Activated T-cell treated with anti-CD3 and anti-CD28 coated beads, Interleukin-2, amount 50 U/mL, for 72 hours (primary cell): ENCODE measurements around the gene NEAT1. TPM values are rescaled to one million over a fixed set of nuclear protein-coding genes. Genes with fewer than 3 reads are reported as not detected.

Experiments used
- ATAC-seq, 2 donors: fragments of 150-1000 bp; cut with Tn5 transposase; replicated peaks in 1 of 2; 2 replicates each; pipeline ENCODE4 v1.10.0; 2021; ENCODE audit warnings: moderate library complexity in 2 of 2, mild to moderate bottlenecking in 1 of 2
- DNase-seq, 2 donors: peaks; one replicate each; pipeline ENCODE4 v3.0.0; 2021 to 2022; ENCODE audit warnings: mixed read lengths in 1 of 2
- H3K27ac Mint-ChIP-seq: one replicate; pipeline ENCODE4 v1.8.0; 2022; ENCODE audit warnings: mild to moderate bottlenecking, moderate library complexity, mixed read lengths
- H3K27me3 Mint-ChIP-seq: one replicate; pipeline ENCODE4 v1.8.0; 2022; ENCODE audit warnings: low read depth, mixed read lengths
- H3K36me3 Mint-ChIP-seq, 2 donors: one replicate each; pipeline ENCODE4 v1.8.0; 2022; ENCODE audit warnings: mixed read lengths in 2 of 2, mild to moderate bottlenecking in 1 of 2; ENCODE audit not compliant: insufficient read depth in 2 of 2
- H3K4me1 Mint-ChIP-seq: one replicate; pipeline ENCODE4 v1.8.0; 2022; ENCODE audit warnings: low read depth, mixed read lengths
- H3K4me3 Mint-ChIP-seq, 2 donors: one replicate each; pipeline ENCODE4 v1.8.0; 2022; ENCODE audit warnings: mild to moderate bottlenecking in 2 of 2, mixed read lengths in 2 of 2, moderate library complexity in 2 of 2
- H3K9me3 Mint-ChIP-seq, 2 donors: one replicate each; pipeline ENCODE4 v1.8.0; 2022; ENCODE audit warnings: mixed read lengths in 2 of 2
- total RNA-seq, 2 donors: library from RNA; stranded (reverse); gene quantifications; one replicate each; pipeline ENCODE4 v1.2.3, GENCODE V29; 2022

The NEAT1 gene
- total RNA-seq, result 1,000 to 10,000 TPM in 1 of 2 donors, 100 to 1,000 TPM in 1; 678 to 1,151 TPM

DNA sequence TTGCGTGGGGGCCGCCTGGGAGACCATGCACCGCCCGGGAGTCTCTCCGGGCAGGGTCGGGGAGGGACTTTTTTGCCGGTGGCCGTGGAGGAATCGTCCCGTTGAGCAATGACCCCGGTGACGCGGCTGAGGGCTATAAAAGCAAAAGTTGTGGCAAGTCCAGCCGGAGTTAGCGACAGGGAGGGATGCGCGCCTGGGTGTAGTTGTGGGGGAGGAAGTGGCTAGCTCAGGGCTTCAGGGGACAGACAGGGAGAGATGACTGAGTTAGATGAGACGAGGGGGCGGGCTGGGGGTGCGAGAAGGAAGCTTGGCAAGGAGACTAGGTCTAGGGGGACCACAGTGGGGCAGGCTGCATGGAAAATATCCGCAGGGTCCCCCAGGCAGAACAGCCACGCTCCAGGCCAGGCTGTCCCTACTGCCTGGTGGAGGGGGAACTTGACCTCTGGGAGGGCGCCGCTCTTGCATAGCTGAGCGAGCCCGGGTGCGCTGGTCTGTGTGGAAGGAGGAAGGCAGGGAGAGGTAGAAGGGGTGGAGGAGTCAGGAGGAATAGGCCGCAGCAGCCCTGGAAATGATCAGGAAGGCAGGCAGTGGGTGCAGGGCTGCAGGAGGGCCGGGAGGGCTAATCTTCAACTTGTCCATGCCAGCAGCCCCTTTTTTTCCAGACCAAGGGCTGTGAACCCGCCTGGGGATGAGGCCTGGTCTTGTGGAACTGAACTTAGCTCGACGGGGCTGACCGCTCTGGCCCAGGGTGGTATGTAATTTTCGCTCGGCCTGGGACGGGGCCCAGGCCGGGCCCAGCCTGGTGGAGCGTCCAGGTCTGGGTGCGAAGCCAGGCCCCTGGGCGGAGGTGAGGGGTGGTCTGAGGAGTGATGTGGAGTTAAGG, at the start of gene NEAT1:
Gene NEAT1 (plus strand): TSS at position 166 of the 883 bp plus-strand sequence.
- H3K27ac Mint-ChIP-seq, result peak within 1 kb of the TSS; percentile 100
- H3K4me1 Mint-ChIP-seq, result peaks cover 53% of the 10 kb centered on the region
- peaks cover 0 to 2% of the 10 kb centered on the region in 2 donors for H3K9me3 Mint-ChIP-seq
- H3K27me3 Mint-ChIP-seq, result no peaks in the 10 kb centered on the region
- ATAC-seq, result peak; percentile 6 to 19
- H3K36me3 Mint-ChIP-seq, result peaks cover 49% of the 10 kb centered on the region in 2 donors
- peak within 1 kb of the TSS; percentile 88 to 99 for H3K4me3 Mint-ChIP-seq
- peak; percentile 95 to 98 for DNase-seq

DNA sequence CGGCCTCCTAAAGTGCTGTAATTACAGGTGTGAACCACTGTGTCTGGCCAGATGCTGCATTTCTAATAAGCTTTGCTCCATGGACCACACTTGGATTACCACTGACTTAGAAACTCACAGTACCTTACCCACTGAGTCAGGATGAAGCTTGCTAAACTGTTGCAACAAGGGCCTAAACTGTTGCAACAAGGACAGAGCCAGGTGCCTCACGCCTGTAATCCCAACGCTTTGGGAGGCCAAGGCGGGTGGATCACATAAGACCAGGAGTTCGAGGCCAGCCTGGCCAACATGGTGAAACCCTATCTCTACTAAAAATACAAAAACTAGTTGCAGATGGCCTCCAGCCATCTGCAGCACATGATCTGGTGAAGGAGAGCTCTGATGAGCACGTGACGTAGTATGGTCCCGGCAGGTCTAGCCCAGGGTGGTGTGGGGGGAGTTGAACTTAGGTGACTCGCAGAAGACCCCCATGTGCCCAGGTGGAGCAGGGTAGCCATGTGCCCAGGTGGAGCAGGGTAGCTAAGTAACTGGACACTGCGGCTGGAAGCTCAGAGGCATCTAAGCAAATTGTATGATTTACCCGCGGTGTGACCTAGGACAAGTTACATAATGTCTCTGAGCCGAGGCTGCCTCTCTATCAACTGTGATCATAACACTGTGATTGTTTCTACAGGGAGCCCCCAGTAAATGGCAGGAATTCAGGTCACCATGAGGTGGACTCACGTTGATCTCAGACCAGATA, 48.6 kb upstream of the NEAT1 start:
- H3K4me1 Mint-ChIP-seq, result no peaks in the 10 kb centered on the region
- H3K9me3 Mint-ChIP-seq, result no peaks in the 10 kb centered on the region
- DNase-seq (no peak), ATAC-seq (no peak)
- no peak overlapping the region for H3K27ac Mint-ChIP-seq
- no peaks in the 10 kb centered on the region for H3K36me3 Mint-ChIP-seq
- no peaks in the 10 kb centered on the region for H3K27me3 Mint-ChIP-seq
- no peak overlapping the region for H3K4me3 Mint-ChIP-seq

DNA sequence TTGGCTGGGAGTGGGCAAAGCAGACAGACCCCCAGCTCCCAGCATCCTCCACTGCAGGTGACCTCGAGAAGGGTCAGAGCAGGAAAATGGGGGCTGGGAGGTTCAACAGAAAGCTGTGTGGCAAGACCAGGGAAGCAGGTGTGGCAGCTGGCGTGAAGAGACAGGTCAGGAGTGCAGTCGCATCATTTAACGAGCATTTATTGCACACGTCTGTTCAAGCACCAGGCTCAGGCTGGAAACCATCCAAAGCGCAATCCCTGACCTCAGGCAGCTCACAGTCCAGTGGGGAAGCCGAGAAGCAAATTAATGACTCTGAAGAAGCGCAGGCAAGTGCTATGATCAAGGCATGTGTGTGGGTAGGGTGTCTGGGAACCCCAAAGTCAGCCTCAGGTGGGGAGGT, 47.6 kb upstream of the NEAT1 start:
- H3K27me3 Mint-ChIP-seq, result no peaks in the 10 kb centered on the region
- H3K4me1 Mint-ChIP-seq, result no peaks in the 10 kb centered on the region
- H3K27ac Mint-ChIP-seq, result no peak overlapping the region
- no peaks in the 10 kb centered on the region for H3K36me3 Mint-ChIP-seq
- H3K9me3 Mint-ChIP-seq, result no peaks in the 10 kb centered on the region
- DNase-seq, result no peak
- ATAC-seq, result no peak
- no peak overlapping the region for H3K4me3 Mint-ChIP-seq

DNA sequence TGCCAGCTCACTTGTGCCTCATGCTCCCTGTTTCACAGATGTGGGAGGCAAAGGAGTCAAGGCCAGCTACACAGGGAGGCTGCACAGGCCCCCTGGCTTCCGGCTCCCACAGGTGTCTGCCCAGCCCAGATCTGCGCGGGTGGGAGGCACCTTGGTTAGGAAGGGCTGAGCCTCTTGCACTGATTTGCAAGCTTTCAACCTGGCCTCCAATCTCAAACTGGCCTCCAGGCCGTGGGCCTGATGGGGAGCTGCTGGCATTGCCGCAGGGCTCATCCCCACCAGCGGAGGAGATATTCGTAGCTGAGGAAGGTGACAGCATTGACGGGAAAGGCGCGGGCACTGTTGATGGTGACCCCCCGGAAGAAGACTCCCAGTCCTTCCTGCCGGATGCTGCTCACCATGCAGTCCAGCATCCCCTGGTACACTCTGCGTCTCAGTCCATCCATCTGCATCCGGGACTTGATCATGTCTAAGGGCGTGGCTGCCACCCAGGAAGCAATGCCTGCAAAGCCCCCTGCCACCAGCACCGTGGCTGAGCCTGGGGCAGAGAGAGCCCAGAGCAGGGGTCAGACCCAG, 46.4 kb upstream of the NEAT1 start:
- H3K27ac Mint-ChIP-seq, result no peak overlapping the region
- no peaks in the 10 kb centered on the region for H3K36me3 Mint-ChIP-seq
- no peaks in the 10 kb centered on the region for H3K27me3 Mint-ChIP-seq
- peaks cover 8% of the 10 kb centered on the region for H3K4me1 Mint-ChIP-seq
- ATAC-seq, result no peak
- H3K4me3 Mint-ChIP-seq, result no peak overlapping the region
- no peaks in the 10 kb centered on the region for H3K9me3 Mint-ChIP-seq
- DNase-seq, result no peak

DNA sequence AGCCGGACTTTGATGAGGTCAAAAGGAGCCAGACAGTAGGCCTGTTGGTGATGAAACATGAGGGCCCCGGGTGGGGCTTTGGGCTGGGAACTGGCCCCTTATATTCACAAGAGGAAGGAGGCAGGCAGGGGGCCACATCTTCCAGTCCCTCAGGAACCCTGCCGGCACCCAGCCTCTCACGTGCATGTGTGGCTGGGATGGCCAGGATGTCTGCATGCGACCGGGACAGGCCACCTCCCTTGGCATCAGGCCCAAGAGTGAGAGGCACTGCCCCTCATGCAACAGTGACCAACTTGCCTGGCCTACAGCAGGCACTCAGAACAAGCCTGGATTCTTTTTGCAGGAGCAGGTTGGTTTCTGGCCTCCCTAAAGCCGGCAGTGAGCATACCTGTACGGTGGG, 45.6 kb upstream of the NEAT1 start:
- DNase-seq, result no peak
- Mint-ChIP-seq H3K4me3 (no peak overlapping the region), H3K9me3 (no peaks in the 10 kb centered on the region), H3K36me3 (no peaks in the 10 kb centered on the region), H3K27me3 (no peaks in the 10 kb centered on the region), H3K4me1 (peaks cover 16% of the 10 kb centered on the region), H3K27ac (no peak overlapping the region)
- ATAC-seq, result no peak

DNA sequence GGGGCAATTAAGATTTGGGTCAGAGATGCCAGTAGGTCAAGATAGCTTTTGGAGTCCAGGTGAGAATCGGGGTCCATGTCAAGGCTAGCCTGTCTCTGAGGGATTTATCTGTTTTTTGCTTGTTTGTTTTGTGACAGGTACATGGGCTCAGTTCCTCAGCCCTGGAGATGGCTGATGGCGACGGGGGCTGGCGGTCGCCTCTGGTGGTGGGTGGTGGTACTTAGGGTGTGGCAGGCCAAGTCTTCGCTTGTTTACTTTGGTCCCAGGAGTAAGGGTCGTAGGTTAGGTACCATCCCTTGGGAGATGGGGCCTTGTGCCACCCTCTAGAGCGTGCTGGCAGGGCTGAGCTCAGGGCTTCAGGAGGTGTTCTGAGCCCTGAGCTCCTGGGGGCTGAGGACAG, 44.8 kb upstream of the NEAT1 start:
- H3K4me3 Mint-ChIP-seq, result no peak overlapping the region
- H3K27ac Mint-ChIP-seq, result no peak overlapping the region
- H3K27me3 Mint-ChIP-seq, result no peaks in the 10 kb centered on the region
- H3K36me3 Mint-ChIP-seq, result no peaks in the 10 kb centered on the region
- DNase-seq (no peak), ATAC-seq (no peak)
- H3K4me1 Mint-ChIP-seq, result peaks cover 21% of the 10 kb centered on the region
- H3K9me3 Mint-ChIP-seq, result no peaks in the 10 kb centered on the region

DNA sequence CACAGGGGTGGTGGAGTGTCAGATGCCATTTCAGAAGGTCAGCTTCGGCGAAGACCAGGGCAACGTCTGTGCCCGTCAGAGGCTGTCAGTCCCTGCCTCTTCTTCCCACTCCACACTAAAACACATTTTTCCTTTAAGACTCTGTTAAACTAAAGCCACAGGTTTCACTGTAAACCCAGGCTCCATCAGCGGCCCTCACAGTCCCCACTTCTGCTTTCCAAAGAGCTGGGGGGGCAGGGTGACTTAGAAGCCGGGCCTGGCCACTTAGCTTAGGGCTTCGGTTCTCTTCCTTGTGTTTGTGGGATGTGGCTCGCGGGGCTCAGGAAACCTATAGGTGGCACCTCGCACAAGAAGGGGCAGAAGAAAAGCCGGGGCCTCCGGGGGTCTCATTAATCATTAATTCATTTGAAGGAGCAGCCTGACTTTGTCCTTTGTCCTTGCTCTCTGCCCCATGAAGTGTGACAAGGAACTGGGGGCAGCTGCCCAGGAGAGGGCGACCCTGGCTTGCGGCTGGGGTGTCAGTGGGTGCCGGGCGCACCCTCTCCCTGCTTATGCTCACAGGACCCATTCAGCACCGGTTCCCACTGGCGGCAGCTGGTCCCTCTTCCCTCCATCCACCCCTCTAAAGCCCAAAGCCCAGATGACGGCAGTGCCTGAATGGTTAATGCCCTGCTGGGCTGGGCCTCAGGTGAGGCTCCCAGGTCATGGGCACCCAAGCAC, 44.2 kb upstream of the NEAT1 start:
- Mint-ChIP-seq H3K9me3 (no peaks in the 10 kb centered on the region), H3K27me3 (no peaks in the 10 kb centered on the region), H3K4me1 (peaks cover 27% of the 10 kb centered on the region), H3K27ac (peak overlapping the region; percentile 50), H3K4me3 (no peak overlapping the region), H3K36me3 (no peaks in the 10 kb centered on the region)
- DNase-seq, result no peak
- no peak for ATAC-seq

DNA sequence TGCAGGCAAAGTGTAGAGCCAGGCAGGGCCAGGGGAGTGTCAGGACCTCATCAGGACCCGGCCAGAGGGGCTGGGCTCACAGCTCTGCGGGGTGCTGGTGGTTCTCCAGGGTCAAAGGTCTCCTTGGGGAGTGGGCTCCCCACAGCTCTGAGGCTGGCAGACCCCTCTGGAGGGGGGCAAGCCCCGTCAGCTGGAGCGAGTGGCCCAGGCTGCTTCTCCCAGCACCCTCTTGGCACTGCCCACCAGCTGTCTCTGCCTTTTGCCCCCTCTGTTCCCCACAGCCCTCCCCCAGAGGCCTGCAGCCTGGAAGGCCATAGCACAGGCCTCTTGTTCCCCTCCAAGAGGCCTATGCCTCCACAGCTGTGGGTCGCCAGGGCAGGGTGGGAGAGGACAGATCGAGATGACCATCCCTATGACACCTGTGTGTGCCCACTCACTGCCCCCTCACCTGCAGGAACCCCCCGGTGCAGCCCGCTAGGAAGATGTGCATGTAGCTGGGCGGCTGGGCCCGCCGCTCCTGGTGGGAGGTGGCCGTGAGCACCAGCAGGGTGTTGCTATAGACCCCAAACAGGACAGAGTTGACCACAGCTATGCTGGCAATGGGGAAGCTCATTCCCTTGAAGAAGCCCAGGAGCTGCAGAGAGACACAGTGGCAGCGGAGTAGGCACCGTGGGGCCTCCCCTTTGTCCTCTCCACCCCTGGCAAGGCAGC, 43.5 kb upstream of the NEAT1 start:
- Mint-ChIP-seq H3K27me3 (no peaks in the 10 kb centered on the region), H3K4me1 (peaks cover 34% of the 10 kb centered on the region), H3K4me3 (no peak overlapping the region), H3K27ac (no peak overlapping the region), H3K9me3 (no peaks in the 10 kb centered on the region), H3K36me3 (no peaks in the 10 kb centered on the region)
- ATAC-seq, result no peak
- no peak for DNase-seq

DNA sequence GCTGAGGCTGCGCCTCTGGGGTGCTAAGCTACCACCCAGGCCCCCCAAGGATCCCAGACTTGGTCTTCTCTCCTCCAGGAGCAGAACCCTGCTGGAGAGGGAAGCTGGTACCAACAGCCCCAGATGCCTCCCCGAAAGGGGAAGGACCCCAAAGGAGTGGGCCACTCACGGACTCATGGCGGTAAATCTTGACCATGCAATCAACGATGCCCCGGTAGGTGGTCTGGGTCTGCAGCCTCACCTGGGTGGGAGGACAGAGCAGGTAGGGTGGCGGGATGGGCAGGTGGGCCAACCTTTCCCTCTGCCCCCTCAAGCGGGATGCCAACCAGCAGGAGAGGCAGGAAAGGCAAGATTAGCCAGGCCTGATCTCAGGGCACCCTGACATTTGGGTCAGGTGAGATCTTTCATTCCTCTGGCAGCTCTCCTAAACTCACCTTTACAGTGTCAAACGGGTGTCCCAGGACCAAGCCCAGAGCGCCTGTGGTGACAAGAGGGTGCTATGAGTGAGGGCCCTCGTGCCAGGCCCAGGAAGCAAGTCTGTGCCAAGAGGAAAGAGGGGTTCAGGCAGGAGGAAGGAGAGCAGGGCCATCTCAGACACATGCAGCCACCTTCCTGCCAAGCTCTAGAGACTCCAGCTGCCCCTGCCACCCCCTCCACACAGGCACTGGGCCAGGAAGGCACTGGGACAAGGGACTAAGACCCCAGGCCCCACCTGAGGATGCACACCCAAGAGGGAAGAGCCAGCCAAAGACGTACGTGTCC, 42.7 kb upstream of the NEAT1 start:
- Mint-ChIP-seq H3K27me3 (no peaks in the 10 kb centered on the region), H3K4me3 (peak overlapping the region; percentile 15 to 24), H3K9me3 (no peaks in the 10 kb centered on the region), H3K4me1 (peaks cover 42% of the 10 kb centered on the region), H3K27ac (no peak overlapping the region), H3K36me3 (no peaks in the 10 kb centered on the region)
- no peak for DNase-seq
- no peak for ATAC-seq

DNA sequence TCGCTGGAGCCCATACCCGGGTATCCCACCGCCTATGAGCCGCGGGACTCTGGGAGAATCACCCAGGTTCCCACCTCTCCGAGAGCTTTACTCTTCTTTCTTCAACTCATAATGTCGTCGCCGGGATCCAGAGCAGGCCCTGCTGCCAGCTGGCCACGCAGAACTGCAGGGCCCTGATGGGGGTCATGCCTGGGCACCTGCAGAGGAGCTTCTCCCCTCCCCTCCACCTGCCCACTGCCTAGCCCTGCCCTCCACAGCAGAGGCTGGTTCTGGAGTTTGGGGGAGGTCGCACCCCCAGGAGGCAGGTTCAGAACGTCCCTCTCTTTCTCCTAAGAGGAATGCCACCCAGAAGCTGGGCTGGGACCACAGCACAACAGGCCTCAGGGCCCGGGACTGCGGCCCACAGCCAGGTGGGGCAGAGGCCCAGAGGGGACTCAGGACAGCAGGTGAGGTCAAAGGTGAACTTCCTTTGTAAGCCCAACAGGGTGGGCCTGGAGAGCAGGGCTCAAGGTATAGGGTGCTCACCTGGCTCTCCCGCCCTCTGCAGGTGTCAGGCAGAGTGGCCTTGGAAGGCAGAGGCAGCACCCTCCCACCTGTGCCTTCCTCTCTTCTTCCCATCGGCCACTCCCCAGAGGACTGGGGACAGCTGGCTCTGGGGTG, 42.0 kb upstream of the NEAT1 start:
- peak overlapping the region; percentile 19 for H3K27ac Mint-ChIP-seq
- H3K27me3 Mint-ChIP-seq, result no peaks in the 10 kb centered on the region
- DNase-seq, result no peak
- no peaks in the 10 kb centered on the region for H3K9me3 Mint-ChIP-seq
- H3K4me1 Mint-ChIP-seq, result peaks cover 49% of the 10 kb centered on the region
- no peak for ATAC-seq
- H3K4me3 Mint-ChIP-seq, result peak overlapping the region; percentile 84 to 97
- H3K36me3 Mint-ChIP-seq, result no peaks in the 10 kb centered on the region

DNA sequence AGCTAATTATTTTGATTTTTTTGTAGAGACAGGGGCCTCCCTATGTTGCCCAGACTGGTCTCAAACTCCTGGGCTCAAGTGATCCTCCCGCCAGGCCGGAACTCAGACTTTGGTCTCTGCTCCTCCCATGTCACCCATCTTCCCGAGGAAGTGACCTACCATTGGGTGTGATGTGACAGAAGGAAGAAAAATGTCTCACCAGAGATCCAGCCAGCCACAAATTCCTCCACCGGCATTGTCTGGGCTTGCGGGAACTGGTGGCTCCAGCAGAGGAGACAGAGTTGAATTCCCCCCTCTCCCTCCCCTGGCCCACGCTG, 40.9 kb upstream of the NEAT1 start:
- no peaks in the 10 kb centered on the region for H3K27me3 Mint-ChIP-seq
- H3K4me3 Mint-ChIP-seq, result peak overlapping the region; percentile 84 to 97
- no peak for ATAC-seq
- H3K4me1 Mint-ChIP-seq, result peaks cover 57% of the 10 kb centered on the region
- no peaks in the 10 kb centered on the region for H3K9me3 Mint-ChIP-seq
- no peaks in the 10 kb centered on the region for H3K36me3 Mint-ChIP-seq
- peak overlapping the region; percentile 79 for H3K27ac Mint-ChIP-seq
- no peak for DNase-seq
